Activated naive CD8-positive, alpha-beta T cell treated with anti-CD3 and anti-CD28 coated beads, Interleukin-2, amount 50 U/mL, for 16 hours (primary cell): ENCODE results near the gene MMEL1.
"Not testable (repeated sequence)": the region's sequence is repeated elsewhere in the genome, so short reads cannot be mapped to it uniquely, and the experiment has no call there.

ENCODE experiments used
- DNase-seq: peaks from one replicate; pipeline ENCODE4 v3.0.0-alpha.2; 2020; ENCODE audit warnings: low read depth, low spot score

MMEL1 gene

GRCh38 chr1:2591581-2592261, 41.1 kb downstream of the MMEL1 start:
- DNase-seq = no peak

- no peak for DNase-seq
These were observed 41.6 kb downstream of the MMEL1 start for GRCh38 chr1:2591233-2591580.

GRCh38 chr1:2590233-2591141, 42.3 kb downstream of the MMEL1 start:
- no peak for DNase-seq

- DNase-seq = no peak
These were observed 43.2 kb downstream of the MMEL1 start for GRCh38 chr1:2589431-2590232.

GRCh38 chr1:2588661-2589430, 44.0 kb downstream of the MMEL1 start:
- no peak for DNase-seq

DNA sequence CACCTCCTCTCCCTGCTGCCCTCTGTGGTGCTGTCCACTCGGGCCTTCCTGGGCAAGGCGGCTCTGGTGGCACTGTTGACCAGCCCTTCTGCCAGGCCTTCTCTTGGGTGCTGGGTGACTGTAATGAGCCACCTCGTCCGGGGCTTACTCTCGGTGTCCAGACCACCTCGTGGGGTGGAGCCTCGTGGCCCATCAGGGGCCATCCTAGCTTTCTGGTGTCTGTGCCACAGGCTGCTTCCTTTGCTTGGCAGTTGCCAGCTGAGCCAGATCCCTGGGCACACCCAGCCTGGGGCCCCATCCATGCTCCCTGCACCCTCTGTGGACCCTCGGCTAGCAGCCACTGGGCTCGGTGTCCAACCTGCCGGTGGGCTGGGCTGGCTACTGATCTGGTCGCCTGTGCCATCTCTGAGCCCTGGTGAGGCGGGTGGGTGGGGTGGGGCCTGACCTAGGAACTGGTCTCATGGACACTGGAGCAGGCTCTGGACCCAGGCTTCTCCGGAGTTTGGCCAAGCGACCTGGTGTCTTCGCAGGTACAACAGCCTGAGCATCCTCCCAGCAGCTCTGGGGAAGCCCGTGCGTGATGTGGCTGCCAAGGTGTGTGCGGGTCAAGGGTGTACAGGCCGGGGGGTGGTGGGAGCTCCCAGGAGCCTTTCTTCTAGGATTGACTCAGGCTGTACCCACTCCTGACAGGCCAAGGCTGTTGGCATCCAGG, 44.8 kb downstream of the MMEL1 start:
- DNase-seq = no peak

GRCh38 chr1:2587071-2587859, 45.6 kb downstream of the MMEL1 start:
- no peak for DNase-seq

- DNase-seq = peak; percentile 94
These were observed 46.4 kb downstream of the MMEL1 start, which contains the start of gene PRXL2B for GRCh38 chr1:2586154-2587070. PRXL2B (plus strand) TSS chr1:2586777; CDS start chr1:2586886, 109 bp downstream.

- DNase-seq = peak; percentile 25
These were observed 47.3 kb downstream of the MMEL1 start for GRCh38 chr1:2585318-2586092.

GRCh38 chr1:2584686-2585317, 48.0 kb downstream of the MMEL1 start:
- no peak for DNase-seq

GRCh38 chr1:2583871-2584351, 48.9 kb downstream of the MMEL1 start:
- no peak for DNase-seq

DNA sequence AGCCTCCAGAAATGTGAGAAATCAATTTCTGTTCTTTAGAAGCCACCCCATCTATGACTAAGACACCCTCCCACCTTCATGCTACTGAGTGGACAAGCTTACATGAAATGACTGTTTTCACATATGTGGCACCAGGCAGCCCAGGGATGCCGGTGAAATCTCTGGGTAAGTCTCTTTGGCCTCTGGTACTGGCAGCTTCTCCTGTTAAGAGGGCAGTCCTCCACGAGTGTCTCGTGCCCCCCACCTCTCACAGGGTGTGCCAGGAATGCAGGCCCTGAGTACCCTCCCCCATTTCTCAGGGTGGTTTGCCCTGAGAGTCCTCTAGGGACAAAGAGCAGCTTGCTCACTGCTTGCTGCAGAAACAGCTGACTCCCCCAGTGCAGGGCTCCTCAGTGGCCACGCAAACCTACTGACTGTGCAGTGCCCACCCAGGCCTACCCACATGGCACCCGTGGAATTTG, 49.5 kb downstream of the MMEL1 start:
- DNase-seq = no peak

GRCh38 chr1:2582391-2582790, 50.4 kb downstream of the MMEL1 start:
- DNase-seq = no peak

- no peak for DNase-seq
These were observed 52.1 kb downstream of the MMEL1 start for GRCh38 chr1:2580691-2581090.

DNA sequence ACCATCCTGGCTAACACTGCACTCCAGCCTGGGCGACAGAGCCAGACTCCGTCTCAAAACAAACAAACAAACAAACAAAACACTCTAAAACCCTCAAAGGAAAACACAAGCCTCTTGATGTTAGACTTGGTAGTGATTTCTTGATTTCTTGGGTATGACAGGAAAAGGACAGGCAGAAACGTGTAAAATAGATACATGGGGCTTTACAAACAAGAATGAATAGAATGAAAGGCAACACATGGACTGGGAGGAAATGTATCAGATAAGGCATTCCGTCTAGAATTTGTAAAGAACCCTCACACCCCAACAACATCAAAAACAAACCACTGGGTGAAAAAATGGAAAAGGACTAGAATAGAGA, 54.1 kb downstream of the MMEL1 start:
- no peak for DNase-seq

GRCh38 chr1:2577565-2578075, 55.2 kb downstream of the MMEL1 start:
- DNase-seq = not testable (repeated sequence)
